IMR-90 (cell line): ENCODE measurements around the gene PLXND1. TPM values are rescaled to one million over a fixed set of nuclear protein-coding genes. Genes with fewer than 3 reads are reported as not detected.

Experiments used
- ATAC-seq: fragments of 200-7000 bp; cut with Tn5 transposase; 2 replicates; pipeline ENCODE4 v1.9.1; 2020; ENCODE audit warnings: low read depth, mild to moderate bottlenecking, moderate library complexity
- BruUV-seq: library from RNA; stranded (reverse); fragments of 400-500 nt; replicated peaks from 2 replicates; lab custom pipeline; 2021; lab: Mats Ljungman, UMichigan
- CTCF ChIA-PET: fragments of 300-600 bp; formaldehyde crosslinking; extraction: SDS; loops from one replicate; lab custom pipeline; 2021; ENCODE audit warnings: antibody characterized with exemption; lab: Yijun Ruan, JAX
- POLR2A ChIA-PET: fragments of 300-600 bp; sonication (Branson Sonifier 250); formaldehyde crosslinking; loops from one replicate; lab custom pipeline; 2022; ENCODE audit warnings: antibody characterized with exemption; ENCODE audit not compliant: unreplicated experiment; lab: Charles Lee
- DNase-seq: peaks from one replicate; pipeline ENCODE4 v3.0.0; 2013
- H2AFZ ChIP-seq: replicated peaks from 2 replicates; pipeline ENCODE3; 2013; ENCODE audit warnings: low read length, mild to moderate bottlenecking; ENCODE audit not compliant: poor library complexity
- H2AK5ac ChIP-seq: 2 replicates; pipeline ENCODE4 v1.6.1; 2013; ENCODE audit warnings: low read depth, low read length, inconsistent platforms
- H2AK9ac ChIP-seq: replicated peaks from 2 replicates; pipeline ENCODE3; 2013; ENCODE audit warnings: mild to moderate bottlenecking, low read depth, low read length, moderate library complexity; ENCODE audit not compliant: poor library complexity
- H2BK120ac ChIP-seq: 2 replicates; pipeline ENCODE4 v1.6.1; 2013; ENCODE audit warnings: low read depth, low read length, inconsistent platforms
- H2BK15ac ChIP-seq: 3 replicates; pipeline ENCODE4 v1.6.1; 2013; ENCODE audit warnings: low read depth, low read length, inconsistent platforms
- H2BK20ac ChIP-seq: 2 replicates; pipeline ENCODE4 v1.6.1; 2013; ENCODE audit warnings: low read depth, mild to moderate bottlenecking, inconsistent platforms, low read length, moderate library complexity
- H2BK5ac ChIP-seq: 2 replicates; pipeline ENCODE4 v1.6.1; 2013; ENCODE audit warnings: mild to moderate bottlenecking, low read depth, low read length, inconsistent platforms; ENCODE audit not compliant: poor library complexity, severe bottlenecking
- H3K14ac ChIP-seq: replicated peaks from 2 replicates; pipeline ENCODE4 v1.6.1; 2013; ENCODE audit warnings: low read depth, low read length, inconsistent platforms
- H3K18ac ChIP-seq: 2 replicates; pipeline ENCODE4 v1.6.1; 2013; ENCODE audit warnings: low read depth, low read length, control low read depth
- H3K23ac ChIP-seq: 2 replicates; pipeline ENCODE4 v1.6.1; 2013; ENCODE audit warnings: low read depth, low read length, inconsistent platforms
- H3K27ac ChIP-seq: 2 replicates; pipeline ENCODE4 v1.5.1; 2013; ENCODE audit warnings: mild to moderate bottlenecking, control low read depth, low read length; ENCODE audit not compliant: insufficient read depth
- H3K27me3 ChIP-seq: 2 replicates; pipeline ENCODE4 v1.6.1; 2013; ENCODE audit warnings: low read length; ENCODE audit not compliant: control insufficient read depth, insufficient read depth
- H3K36me3 ChIP-seq: 2 replicates; pipeline ENCODE4 v1.6.1; 2013; ENCODE audit warnings: low read length, mixed read lengths; ENCODE audit not compliant: control insufficient read depth, insufficient read depth
- H3K4ac ChIP-seq: 2 replicates; pipeline ENCODE4 v1.6.1; 2013; ENCODE audit warnings: low read depth, low read length, inconsistent platforms
- H3K4me1 ChIP-seq: 2 replicates; pipeline ENCODE4 v1.6.1; 2013; ENCODE audit warnings: low read length, mixed read lengths; ENCODE audit not compliant: control insufficient read depth, insufficient read depth
- H3K4me2 ChIP-seq: 2 replicates; pipeline ENCODE4 v1.6.1; 2013; ENCODE audit warnings: low read depth, mild to moderate bottlenecking, control low read depth, low read length, moderate library complexity
- H3K4me3 ChIP-seq: 2 replicates; pipeline ENCODE4 v1.5.1; 2013; ENCODE audit warnings: low read depth, mild to moderate bottlenecking, control low read depth, low read length, moderate library complexity; ENCODE audit not compliant: insufficient read depth
- H3K56ac ChIP-seq: 2 replicates; pipeline ENCODE4 v1.6.1; 2013; ENCODE audit warnings: low read length, inconsistent platforms; ENCODE audit not compliant: insufficient read depth; ENCODE audit errors: extremely low read depth
- H3K79me1 ChIP-seq, 2 experiments: 2 replicates each; pipeline ENCODE4 v1.6.1; 2013; ENCODE audit warnings: low read length in 2 of 2, inconsistent platforms in 1 of 2, low read depth in 1 of 2
- H3K9ac ChIP-seq: 2 replicates; pipeline ENCODE4 v1.6.1; 2013; ENCODE audit warnings: low read depth, low read length, control low read depth
- H3K9me1 ChIP-seq: 2 replicates; pipeline ENCODE4 v1.6.1; 2013; ENCODE audit warnings: low read length, inconsistent platforms; ENCODE audit not compliant: insufficient read depth
- H3K9me3 ChIP-seq: 2 replicates; pipeline ENCODE4 v1.6.1; 2013; ENCODE audit warnings: low read length; ENCODE audit not compliant: control insufficient read depth, insufficient read depth
- H4K20me1 ChIP-seq: 2 replicates; pipeline ENCODE4 v1.6.1; 2013; ENCODE audit warnings: low read length, inconsistent platforms; ENCODE audit not compliant: insufficient read depth
- H4K5ac ChIP-seq: 2 replicates; pipeline ENCODE4 v1.6.1; 2013; ENCODE audit warnings: mild to moderate bottlenecking, low read depth, low read length, control low read depth
- H4K8ac ChIP-seq, 2 experiments: 2 replicates each; pipeline ENCODE4 v1.6.1; 2013; ENCODE audit warnings: low read depth in 2 of 2, low read length in 2 of 2, control low read depth in 1 of 2, inconsistent platforms in 1 of 2
- H4K91ac ChIP-seq: 2 replicates; pipeline ENCODE4 v1.6.1; 2013; ENCODE audit warnings: low read depth, low read length, inconsistent platforms; ENCODE audit not compliant: insufficient read depth
- BHLHE40 ChIP-seq: fragments of 150-350 bp; IDR thresholded peaks from 2 replicates; pipeline ENCODE4 v1.6.1; 2016; ENCODE audit warnings: mild to moderate bottlenecking, low read depth, low read length
- CEBPB ChIP-seq: IDR thresholded peaks from 2 replicates; pipeline ENCODE4 v1.6.1; 2012; ENCODE audit warnings: low read depth, low read length, improper control_type of control experiment
- CHD1 ChIP-seq: IDR thresholded peaks from 2 replicates; pipeline ENCODE4 v1.6.1; 2012; ENCODE audit warnings: low read depth, low read length, improper control_type of control experiment
- CTCF ChIP-seq: conservative IDR thresholded peaks from 2 replicates; pipeline ENCODE4 v1.5.1; 2012; ENCODE audit warnings: mild to moderate bottlenecking, low read depth, low read length, improper control_type of control experiment
- ELK1 ChIP-seq: fragments of 150-350 bp; IDR thresholded peaks from 2 replicates; pipeline ENCODE4 v1.6.1; 2016; ENCODE audit warnings: low read depth, mild to moderate bottlenecking, low read length, moderate library complexity, borderline replicate concordance
- FOS ChIP-seq: fragments of 150-350 bp; IDR thresholded peaks from 2 replicates; pipeline ENCODE4 v1.6.1; 2016; ENCODE audit warnings: low read depth, low read length
- MAFK ChIP-seq: IDR thresholded peaks from 2 replicates; pipeline ENCODE4 v1.6.1; 2012; ENCODE audit warnings: low read depth, low read length, improper control_type of control experiment
- MAZ ChIP-seq: IDR thresholded peaks from 2 replicates; pipeline ENCODE4 v1.6.1; 2012; ENCODE audit warnings: low read depth, mild to moderate bottlenecking, low read length, improper control_type of control experiment, moderate library complexity, borderline replicate concordance
- MXI1 ChIP-seq: IDR thresholded peaks from 2 replicates; pipeline ENCODE4 v1.6.1; 2012; ENCODE audit warnings: low read depth, mild to moderate bottlenecking, low read length, moderate library complexity, borderline replicate concordance
- NFE2L2 ChIP-seq: fragments of 150-350 bp; IDR thresholded peaks from 2 replicates; pipeline ENCODE4 v1.6.1; 2016; ENCODE audit warnings: low read depth, mild to moderate bottlenecking, low read length
- POLR2A ChIP-seq: IDR thresholded peaks from 2 replicates; pipeline ENCODE4 v1.6.1; 2012; ENCODE audit warnings: mild to moderate bottlenecking, low read depth, low read length
- RAD21 ChIP-seq: IDR thresholded peaks from 2 replicates; pipeline ENCODE4 v1.6.1; 2012; ENCODE audit warnings: low read length, improper control_type of control experiment
- RCOR1 ChIP-seq: IDR thresholded peaks from 2 replicates; pipeline ENCODE4 v1.6.1; 2012; ENCODE audit warnings: mild to moderate bottlenecking, low read length, improper control_type of control experiment; ENCODE audit not compliant: insufficient replicate concordance
- RFX5 ChIP-seq: IDR thresholded peaks from 2 replicates; pipeline ENCODE4 v1.8.0; 2012; ENCODE audit warnings: low read depth, mild to moderate bottlenecking, low read length, moderate library complexity
- SMC3 ChIP-seq: fragments of 150-350 bp; IDR thresholded peaks from 2 replicates; pipeline ENCODE4 v1.6.1; 2016; ENCODE audit warnings: low read depth, mild to moderate bottlenecking, antibody characterized with exemption, low read length, moderate library complexity
- USF2 ChIP-seq: fragments of 150-350 bp; IDR thresholded peaks from 2 replicates; pipeline ENCODE4 v1.6.1; 2017; ENCODE audit warnings: mild to moderate bottlenecking, antibody characterized with exemption, low read length, low read depth
- WGBS, 2 experiments: methylation state at CpG; one replicate each; pipeline versions ENCODE4 v1.1.5 to v1.1.7; 2013; ENCODE audit warnings: missing lambda C conversion rate in 2 of 2; ENCODE audit not compliant: insufficient read length in 1 of 2; ENCODE audit errors: extremely low coverage in 2 of 2; 5-methylcytosine and 5-hydroxymethylcytosine counted together
- dilution Hi-C: fragments of 300-500 bp; cut with HindIII; formaldehyde crosslinking; loops from one replicate; pipeline ENCODE4 v1.14.3; 2018; ENCODE audit warnings: low sequenced_read_pairs; ENCODE audit not compliant: unreplicated experiment
- in situ Hi-C: fragments of 300-500 bp; cut with MboI; formaldehyde crosslinking; loops from 3 replicates; pipeline ENCODE4 v1.14.3; 2019; ENCODE audit warnings: low sequenced_read_pairs, inconsistent platforms, mixed read lengths
- intact Hi-C: fragments of 100-400 bp; cut with micrococcal nuclease; formaldehyde crosslinking; loops from 2 replicates; pipeline ENCODE4 v1.10.0; 2022
- polyA plus RNA-seq, 3 experiments: library from polyadenylated mRNA; depleted of rRNA; stranded (reverse); fragments of >200 nt; gene quantifications; 2 replicates each; pipeline ENCODE4 v1.2.3, GENCODE V29; 2012; ENCODE audit warnings: low replicate concordance in 1 of 3
- total RNA-seq: library from RNA; depleted of rRNA; stranded (reverse); fragments of >200 nt; gene quantifications from 2 replicates; pipeline ENCODE4 v1.2.3, GENCODE V29; 2012

Gene PLXND1
- total and polyA plus RNA-seq, 2 of the 4 experiments (the other 2 are of a cell fraction), result 19.2 to 67.1 TPM

- no CpG with 5 or more reads among the region's 6 CpGs for WGBS, 2 experiments
- Histone ChIP-seq H3K18ac (no peak overlapping the region), H3K4me3 (no peak overlapping the region)
Observed at GRCh38 chr3:129629011-129629410, 22.5 kb upstream of the PLXND1 start.

More at GRCh38 chr3:129629011-129629410, 22.5 kb upstream of the PLXND1 start:
- H3K27ac ChIP-seq, result no peak overlapping the region
- intact Hi-C loops (loop anchor here (10.0 kb wide), 1 partner anchor 376 kb away; no protein-coding TSS in a partner anchor), dilution Hi-C loops (no loop called here), in situ Hi-C loops (loop anchor here (25.0 kb wide), 1 partner anchor 458 kb away; the partner anchor contains the start of gene ALG1L2)
- ChIA-PET CTCF (no interaction called here), POLR2A (no interaction called here)
- no peak overlapping the region for H3K9ac ChIP-seq
- no TSS peak for BruUV-seq
- DNase-seq, result no peak
- no peaks in the 10 kb centered on the region for H3K27me3 ChIP-seq
- no peak overlapping the region for H4K8ac ChIP-seq
- no peak overlapping the region for H2AK5ac ChIP-seq
- no peaks in the 10 kb centered on the region for H3K36me3 ChIP-seq
- no peak overlapping the region for H4K91ac ChIP-seq
- no peak overlapping the region for H2BK15ac ChIP-seq
- TF ChIP-seq NFE2L2, result no peak
- TF ChIP-seq RFX5, result no peak
- TF ChIP-seq SMC3, result no peak
- TF ChIP-seq BHLHE40, result no peak
- TF ChIP-seq POLR2A, result no peak
- TF ChIP-seq RCOR1, result no peak
- no peak for TF ChIP-seq CHD1
- no peak for TF ChIP-seq MXI1
- TF ChIP-seq CEBPB, result no peak
- no peak for TF ChIP-seq CTCF
- no peak for TF ChIP-seq MAFK
- no peak for TF ChIP-seq RAD21
- TF ChIP-seq FOS, result no peak
- TF ChIP-seq USF2, result no peak
- no peak for TF ChIP-seq MAZ
- no peak for TF ChIP-seq ELK1
- H4K20me1 ChIP-seq, result no peaks in the 10 kb centered on the region
- peaks cover 11% of the 10 kb centered on the region for H3K9me1 ChIP-seq
- H3K4ac ChIP-seq, result no peak overlapping the region
- H2BK120ac ChIP-seq, result no peak overlapping the region
- no peak overlapping the region for H2BK20ac ChIP-seq
- H2AK9ac ChIP-seq, result no peak overlapping the region
- H3K4me2 ChIP-seq, result no peak overlapping the region
- no peak overlapping the region for H3K14ac ChIP-seq
- H3K79me1 ChIP-seq, result peaks cover 0 to 8% of the 10 kb centered on the region in 2 experiments; a peak in 1 of 4 replicates
- no peak overlapping the region for H2BK5ac ChIP-seq
- no peaks in the 10 kb centered on the region for H3K9me3 ChIP-seq
- no peak overlapping the region for H3K23ac ChIP-seq
- H3K56ac ChIP-seq, result no peak overlapping the region
- ATAC-seq, result no peak
- H3K4me1 ChIP-seq, result peaks cover 20% of the 10 kb centered on the region
- no peak overlapping the region for H2AFZ ChIP-seq
- H4K5ac ChIP-seq, result no peak overlapping the region
